ENCODE data around the gene LIN7A.

The LIN7A gene

GRCh38 chr12:80909370-80909769, 28.4 kb downstream of the LIN7A start:
- Histone ChIP-seq H3K36me3 (ENCODE audit: insufficient read depth, low read length) (no peaks in the 10 kb centered on the region), H3K9me3 (ENCODE audit: low read length) (no peaks in the 10 kb centered on the region), H3K27ac (ENCODE audit: low read depth, low read length, poor library complexity, severe bottlenecking) (no peak overlapping the region), H3K4me3 (ENCODE audit: low read depth, low read length, poor library complexity, severe bottlenecking) (no peak overlapping the region), H3K4me2 (ENCODE audit: low read length) (no peak overlapping the region), H3K27me3 (ENCODE audit: insufficient read depth, low read length) (no peaks in the 10 kb centered on the region), H3K9ac (ENCODE audit: low read length) (no peak overlapping the region), H3K4me1 (ENCODE audit: insufficient read depth, low read length, severe bottlenecking) (no peaks in the 10 kb centered on the region), H2AFZ (ENCODE audit: low read length) (no peak overlapping the region), H4K20me1 (ENCODE audit: insufficient read depth, low read length) (no peaks in the 10 kb centered on the region), H3K9me2 (ENCODE audit: low read depth, low read length) (no peaks in the 10 kb centered on the region), H3K79me2 (ENCODE audit: insufficient read depth, low read length) (no peaks in the 10 kb centered on the region), H3F3A (ENCODE audit: insufficient read depth, low read length) (no peaks in the 10 kb centered on the region)
- no peak for TF ChIP-seq CTCF (IDR thresholded peaks at IDR 0.05; ENCODE audit: low read length)

- Histone ChIP-seq H3K9ac (ENCODE audit: low read length) (no peak overlapping the region), H3K4me2 (ENCODE audit: low read length) (no peak overlapping the region), H3K79me2 (ENCODE audit: insufficient read depth, low read length) (no peaks in the 10 kb centered on the region), H3K36me3 (ENCODE audit: insufficient read depth, low read length) (no peaks in the 10 kb centered on the region), H3K9me2 (ENCODE audit: low read depth, low read length) (no peaks in the 10 kb centered on the region), H3K9me3 (ENCODE audit: low read length) (no peaks in the 10 kb centered on the region), H3K27ac (ENCODE audit: low read depth, low read length, poor library complexity, severe bottlenecking) (no peak overlapping the region), H3F3A (ENCODE audit: insufficient read depth, low read length) (no peaks in the 10 kb centered on the region), H2AFZ (ENCODE audit: low read length) (no peak overlapping the region), H3K4me3 (ENCODE audit: low read depth, low read length, poor library complexity, severe bottlenecking) (no peak overlapping the region), H3K4me1 (ENCODE audit: insufficient read depth, low read length, severe bottlenecking) (no peaks in the 10 kb centered on the region), H4K20me1 (ENCODE audit: insufficient read depth, low read length) (no peaks in the 10 kb centered on the region), H3K27me3 (ENCODE audit: insufficient read depth, low read length) (no peaks in the 10 kb centered on the region)
- TF ChIP-seq EZH2 (IDR thresholded peaks at IDR 0.05; ENCODE audit: borderline replicate concordance, low read length) = no peak
- no peak for TF ChIP-seq CTCF (IDR thresholded peaks at IDR 0.05; ENCODE audit: low read length)
Observed at GRCh38 chr12:80902711-80903110, 35.0 kb downstream of the LIN7A start.

- no peaks in the 10 kb centered on the region for H4K20me1 ChIP-seq (ENCODE audit: insufficient read depth, low read length)
- H3K4me2 ChIP-seq (ENCODE audit: low read length) = no peak overlapping the region
- no peaks in the 10 kb centered on the region for H3F3A ChIP-seq (ENCODE audit: insufficient read depth, low read length)
- no peaks in the 10 kb centered on the region for H3K4me1 ChIP-seq (ENCODE audit: insufficient read depth, low read length, severe bottlenecking)
- H3K9me2 ChIP-seq (ENCODE audit: low read depth, low read length) = no peaks in the 10 kb centered on the region
- no peaks in the 10 kb centered on the region for H3K36me3 ChIP-seq (ENCODE audit: insufficient read depth, low read length)
- no peak overlapping the region for H3K27ac ChIP-seq (ENCODE audit: low read depth, low read length, poor library complexity, severe bottlenecking)
- no peaks in the 10 kb centered on the region for H3K27me3 ChIP-seq (ENCODE audit: insufficient read depth, low read length)
- TF ChIP-seq EZH2 (IDR thresholded peaks at IDR 0.05; ENCODE audit: borderline replicate concordance, low read length) (no peak), CTCF (IDR thresholded peaks at IDR 0.05; ENCODE audit: low read length) (no peak)
- H3K79me2 ChIP-seq (ENCODE audit: insufficient read depth, low read length) = no peaks in the 10 kb centered on the region
- no peak overlapping the region for H3K4me3 ChIP-seq (ENCODE audit: low read depth, low read length, poor library complexity, severe bottlenecking)
- H3K9ac ChIP-seq (ENCODE audit: low read length) = no peak overlapping the region
- no peak overlapping the region for H2AFZ ChIP-seq (ENCODE audit: low read length)
- no peaks in the 10 kb centered on the region for H3K9me3 ChIP-seq (ENCODE audit: low read length)
Observed at GRCh38 chr12:80901661-80902060, 36.1 kb downstream of the LIN7A start.

Measured in OCI-LY1 (cell line).